C4-2B (cell line): ENCODE measurements around the gene SAPCD1.

ENCODE experiments used
- H3K27ac ChIP-seq: fragments of 450-650 bp; 2 replicates; pipeline ENCODE4 v1.5.1; 2017
- ZFX ChIP-seq: fragments of 450-650 bp; IDR thresholded peaks from 2 replicates; pipeline ENCODE4 v1.6.1; 2017
- TF ChIP-seq, protein P1 (sequence below): fragments of 450-650 bp; conservative IDR thresholded peaks from 2 replicates; pipeline ENCODE4 v1.5.1; 2017; ENCODE audit warnings: mild to moderate bottlenecking

SAPCD1 gene

DNA sequence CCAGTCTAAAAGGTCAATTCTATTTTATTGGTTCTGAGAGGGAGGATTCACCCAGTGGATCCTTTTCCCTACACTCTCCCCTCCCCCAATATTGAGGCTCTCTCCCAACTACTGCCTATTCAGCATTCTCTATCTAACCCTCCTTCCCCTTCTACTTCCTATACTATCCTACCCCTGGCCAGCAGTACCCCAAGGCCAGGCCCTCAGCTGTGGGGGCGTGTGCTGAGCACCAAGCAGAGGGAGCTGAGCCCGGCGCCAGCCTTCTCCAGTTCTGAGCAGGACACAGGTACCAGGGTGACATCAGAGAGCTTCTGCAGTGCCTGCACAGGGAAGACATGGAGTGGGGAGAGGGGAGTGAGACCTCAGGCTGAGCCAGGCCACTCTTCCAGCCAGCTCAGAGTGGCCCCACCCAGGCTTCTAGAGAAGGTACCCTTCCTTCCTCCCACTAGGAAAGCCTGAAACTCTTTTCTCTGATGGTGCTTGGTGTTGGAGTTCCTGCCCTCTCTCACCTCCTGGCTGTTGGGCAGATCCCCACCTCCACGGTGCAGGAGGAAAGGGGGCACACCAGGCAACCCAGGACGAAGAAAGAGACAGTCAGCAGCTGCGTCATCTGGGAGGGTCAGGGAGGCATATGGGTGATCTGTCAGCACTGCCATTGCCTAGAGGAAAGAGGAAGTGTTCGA is 35.3 kb upstream of the SAPCD1 start:
- H3K27ac ChIP-seq = no peak overlapping the region
- TF ChIP-seq ZFX = no peak
- TF ChIP-seq, protein P1, sequence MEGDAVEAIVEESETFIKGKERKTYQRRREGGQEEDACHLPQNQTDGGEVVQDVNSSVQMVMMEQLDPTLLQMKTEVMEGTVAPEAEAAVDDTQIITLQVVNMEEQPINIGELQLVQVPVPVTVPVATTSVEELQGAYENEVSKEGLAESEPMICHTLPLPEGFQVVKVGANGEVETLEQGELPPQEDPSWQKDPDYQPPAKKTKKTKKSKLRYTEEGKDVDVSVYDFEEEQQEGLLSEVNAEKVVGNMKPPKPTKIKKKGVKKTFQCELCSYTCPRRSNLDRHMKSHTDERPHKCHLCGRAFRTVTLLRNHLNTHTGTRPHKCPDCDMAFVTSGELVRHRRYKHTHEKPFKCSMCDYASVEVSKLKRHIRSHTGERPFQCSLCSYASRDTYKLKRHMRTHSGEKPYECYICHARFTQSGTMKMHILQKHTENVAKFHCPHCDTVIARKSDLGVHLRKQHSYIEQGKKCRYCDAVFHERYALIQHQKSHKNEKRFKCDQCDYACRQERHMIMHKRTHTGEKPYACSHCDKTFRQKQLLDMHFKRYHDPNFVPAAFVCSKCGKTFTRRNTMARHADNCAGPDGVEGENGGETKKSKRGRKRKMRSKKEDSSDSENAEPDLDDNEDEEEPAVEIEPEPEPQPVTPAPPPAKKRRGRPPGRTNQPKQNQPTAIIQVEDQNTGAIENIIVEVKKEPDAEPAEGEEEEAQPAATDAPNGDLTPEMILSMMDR = no peak

DNA sequence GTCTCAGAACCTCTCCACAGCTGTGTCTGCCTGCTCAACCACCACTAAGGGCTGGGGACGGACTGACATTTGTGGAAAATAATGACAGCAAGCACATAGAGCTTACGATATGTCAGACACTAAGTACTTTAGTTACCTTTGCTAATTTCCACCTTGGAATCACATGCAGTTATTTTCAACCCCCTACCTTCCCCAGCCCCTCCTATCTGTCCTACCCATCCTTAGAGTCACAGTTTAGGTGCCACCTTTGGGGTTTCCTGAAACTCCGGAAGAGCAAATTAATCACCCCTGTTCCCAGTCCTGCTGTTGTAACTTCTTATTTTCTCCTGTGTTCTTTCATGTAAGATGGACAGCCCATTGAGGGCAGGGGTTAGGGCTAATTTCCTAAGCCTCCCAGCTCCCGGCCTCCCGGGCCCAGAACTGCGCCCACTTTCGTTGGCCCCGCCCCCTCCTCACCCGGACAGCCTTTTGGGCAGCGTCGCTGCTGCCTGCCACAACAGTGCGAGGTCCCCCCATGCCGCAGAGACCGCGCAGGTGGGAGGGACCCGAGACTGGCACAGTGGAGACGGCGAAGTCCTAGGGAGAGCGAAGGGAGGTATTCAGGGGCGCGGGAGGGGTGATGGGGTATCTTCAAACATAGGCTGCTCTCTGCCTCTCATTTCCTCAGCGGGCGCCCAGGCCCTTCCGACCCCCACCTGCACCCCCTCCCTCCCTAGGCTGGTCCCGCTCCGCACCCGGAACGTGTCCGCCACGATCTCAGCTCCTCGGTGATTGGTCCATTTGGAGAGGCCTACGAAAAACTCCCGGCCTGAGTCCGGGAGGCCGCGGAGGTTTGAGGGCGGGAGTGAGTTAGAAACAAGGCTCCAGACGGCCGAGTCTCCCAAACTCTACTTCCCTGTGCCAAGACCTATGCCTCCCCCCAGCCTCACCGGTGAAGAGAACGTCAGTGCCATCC is 34.5 kb upstream of the SAPCD1 start:
- H3K27ac ChIP-seq = no peak overlapping the region; the same call in 1 of the 2 replicates
- TF ChIP-seq ZFX = no peak
- TF ChIP-seq, protein P1 = no peak

GRCh38 chr6:31728767-31729514 is 33.5 kb upstream of the SAPCD1 start, which contains the start of gene DDAH2:
TSS of gene DDAH2 (minus strand) at chr6:31729299. CDS start at chr6:31729161, 138 bp downstream.
- no peak for TF ChIP-seq ZFX
- TF ChIP-seq, protein P1 = peak; percentile 81
- H3K27ac ChIP-seq = peak within 1 kb of the TSS; percentile 68

DNA sequence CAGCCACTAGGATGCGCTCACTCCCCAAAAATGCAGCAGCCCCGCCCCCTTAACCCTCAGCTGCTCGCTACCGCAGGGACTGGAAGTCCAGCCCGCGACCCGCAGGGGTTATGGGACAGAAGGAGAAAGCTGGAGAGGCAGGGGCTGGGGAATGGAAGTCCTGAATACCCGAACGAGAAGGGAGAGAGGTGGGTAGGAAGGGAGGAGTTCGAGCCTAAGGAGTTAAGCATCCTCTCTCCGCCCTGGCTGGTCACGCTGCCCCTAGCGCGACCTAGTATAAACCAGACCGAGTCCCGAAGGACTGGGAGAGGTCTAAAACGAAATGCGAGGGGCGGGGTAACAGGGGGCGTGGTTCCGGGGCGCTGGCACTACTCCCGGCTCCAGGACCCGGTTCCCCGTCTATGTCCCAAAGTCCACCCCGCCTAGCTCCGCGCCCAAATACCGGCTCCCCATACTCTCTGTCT is 32.9 kb upstream of the SAPCD1 start:
- no peak for TF ChIP-seq ZFX
- TF ChIP-seq, protein P1 = peak; percentile 59
- peak overlapping the region; percentile 68 for H3K27ac ChIP-seq

DNA sequence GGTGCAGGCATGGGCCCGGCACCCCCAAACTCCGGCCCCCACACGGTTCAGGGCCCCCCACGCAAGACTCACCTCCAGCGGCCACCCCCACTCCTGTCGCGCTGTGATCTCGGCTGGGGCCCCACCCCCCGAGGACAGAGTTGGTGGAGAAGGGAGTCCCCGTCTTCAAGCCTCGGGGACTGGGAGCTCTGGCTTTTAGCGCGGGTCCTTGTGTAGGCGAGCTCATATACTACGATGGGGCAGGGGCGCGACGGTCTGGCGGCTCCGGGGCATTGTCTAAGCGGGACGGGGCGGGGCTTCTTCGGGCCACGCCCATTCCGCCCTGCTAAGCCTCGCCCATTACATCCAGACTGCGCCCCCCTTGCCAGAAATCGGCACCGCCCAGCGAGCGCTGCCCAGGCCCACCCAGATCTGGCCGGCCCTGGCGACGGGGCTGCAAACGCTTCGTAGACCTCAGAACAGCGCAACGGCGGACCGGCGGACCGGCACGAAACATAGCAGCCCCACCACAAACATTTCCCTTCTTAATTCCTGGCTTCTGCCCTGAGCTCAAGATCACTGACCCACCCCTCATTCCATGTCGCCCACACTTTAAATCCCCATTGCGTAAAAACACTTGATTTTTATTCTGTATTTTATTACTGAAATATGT is 32.4 kb upstream of the SAPCD1 start:
- TF ChIP-seq, protein P1 = no peak
- H3K27ac ChIP-seq = peak overlapping the region; percentile 68

DNA sequence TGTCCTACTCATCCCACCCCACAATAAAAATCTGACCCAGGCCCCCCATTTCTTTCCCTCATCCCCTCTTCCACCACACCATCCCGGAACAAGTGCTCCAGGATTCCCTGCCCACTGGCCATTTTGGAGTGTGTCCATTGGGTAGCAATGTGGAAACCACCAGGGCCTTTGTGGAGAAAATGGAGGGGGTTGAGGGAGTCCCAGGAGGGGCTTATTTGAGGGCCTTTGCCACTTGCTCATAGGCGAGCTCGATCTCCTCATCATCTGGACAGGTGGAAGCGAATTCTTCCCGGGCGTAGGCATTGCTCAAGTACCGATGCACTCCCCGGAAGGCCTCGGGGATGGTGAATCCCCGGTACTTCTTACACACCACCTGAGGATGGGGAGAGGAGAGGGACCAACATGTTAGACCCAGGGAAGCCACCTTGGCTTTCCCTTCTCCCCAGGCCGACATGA is 31.8 kb upstream of the SAPCD1 start:
- no peak for TF ChIP-seq ZFX
- TF ChIP-seq, protein P1 = no peak
- no peak overlapping the region for H3K27ac ChIP-seq
